H1 (cell line): ENCODE measurements around the gene NDUFA7. TPM values are rescaled to one million over a fixed set of nuclear protein-coding genes. Genes with fewer than 3 reads are reported as not detected.
A peak's percentile ranks its signal among the peaks of the same experiment; 100 is the strongest.

Experiments
- CTCF ChIA-PET: fragments of 300-600 bp; sonication (Branson Sonifier 250); formaldehyde crosslinking; loops from one replicate; lab custom pipeline; 2021; ENCODE audit not compliant: partially characterized antibody; lab: Charles Lee
- POLR2A ChIA-PET: fragments of 300-600 bp; sonication (Branson Sonifier 250); formaldehyde crosslinking; loops from one replicate; lab custom pipeline; 2021; ENCODE audit warnings: inconsistent platforms; ENCODE audit not compliant: partially characterized antibody; lab: Charles Lee
- DNase-seq, 2 experiments: peaks; one replicate each; pipeline versions ENCODE4 v3.0.0 to v3.0.0-alpha.2; 2010 to 2022; ENCODE audit warnings: low spot score in 2 of 2, low read depth in 1 of 2, mixed read lengths in 1 of 2
- FAIRE-seq: peaks from 2 replicates; lab custom pipeline; 2011; peaks lifted over from hg19 to GRCh38; lab: Jason Lieb, UNC
- H2AFZ ChIP-seq: 2 replicates; pipeline ENCODE4 v1.8.1; 2012; ENCODE audit warnings: low read length, inconsistent platforms
- H2AK5ac ChIP-seq: 2 replicates; pipeline ENCODE4 v1.6.1; 2013; ENCODE audit warnings: low read depth, low read length
- H2BK120ac ChIP-seq: replicated peaks from 2 replicates; pipeline ENCODE3; 2013; ENCODE audit warnings: low read depth, low read length, inconsistent platforms
- H2BK12ac ChIP-seq: 2 replicates; pipeline ENCODE4 v1.6.1; 2013; ENCODE audit warnings: low read depth, low read length
- H2BK15ac ChIP-seq: 2 replicates; pipeline ENCODE4 v1.6.1; 2013; ENCODE audit warnings: low read length
- H2BK20ac ChIP-seq: 2 replicates; pipeline ENCODE4 v1.6.1; 2013; ENCODE audit warnings: low read length
- H2BK5ac ChIP-seq: 2 replicates; pipeline ENCODE4 v1.6.1; 2013; ENCODE audit warnings: low read depth, low read length
- H3K14ac ChIP-seq: 2 replicates; pipeline ENCODE4 v1.6.1; 2013; ENCODE audit warnings: inconsistent platforms; ENCODE audit not compliant: insufficient read length
- H3K18ac ChIP-seq: 2 replicates; pipeline ENCODE4 v1.6.1; 2013; ENCODE audit warnings: low read length; ENCODE audit errors: extremely low read depth
- H3K23ac ChIP-seq: 2 replicates; pipeline ENCODE4 v1.6.1; 2013; ENCODE audit warnings: inconsistent platforms; ENCODE audit not compliant: insufficient read length
- H3K23me2 ChIP-seq: 2 replicates; pipeline ENCODE4 v1.6.1; 2013; ENCODE audit warnings: low read depth, low read length
- H3K27ac ChIP-seq: 2 replicates; pipeline ENCODE4 v1.6.1; 2011; ENCODE audit warnings: low read depth, low read length, inconsistent platforms
- H3K27me3 ChIP-seq, 4 experiments: replicated peaks in 1 of 4; 1 replicate in 1 of 4; 2 replicates in 3 of 4; pipeline versions ENCODE4 v1.6.1 to v1.8.1; 2011 to 2013; ENCODE audit warnings: low read length in 3 of 4, mild to moderate bottlenecking in 3 of 4, inconsistent platforms in 2 of 4, mixed read lengths in 2 of 4, moderate library complexity in 1 of 4; ENCODE audit not compliant: control insufficient read depth in 3 of 4, insufficient read depth in 3 of 4; ENCODE audit errors: extremely low read depth in 1 of 4
- H3K36me3 ChIP-seq, 4 experiments: 2 replicates each; pipeline versions ENCODE4 v1.6.1 to v1.8.1; 2011 to 2013; ENCODE audit warnings: mild to moderate bottlenecking in 4 of 4, low read length in 3 of 4, moderate library complexity in 2 of 4, control low read depth in 1 of 4, inconsistent platforms in 1 of 4; ENCODE audit not compliant: insufficient read depth in 4 of 4, control insufficient read depth in 2 of 4
- H3K4ac ChIP-seq: replicated peaks from 2 replicates; pipeline ENCODE3; 2013; ENCODE audit warnings: low read length, low read depth, mixed read lengths, inconsistent platforms; ENCODE audit not compliant: insufficient read length
- H3K4me1 ChIP-seq, 4 experiments: replicated peaks in 1 of 4; 1 replicate in 1 of 4; 2 replicates in 3 of 4; pipeline versions ENCODE4 v1.6.1 to v1.8.1; 2011 to 2013; ENCODE audit warnings: low read length in 3 of 4, inconsistent platforms in 2 of 4, mixed read lengths in 1 of 4; ENCODE audit not compliant: insufficient read depth in 4 of 4, control insufficient read depth in 3 of 4
- H3K4me2 ChIP-seq, 2 experiments: 2 replicates each; pipeline versions ENCODE4 v1.6.1 to v1.8.1; 2011 to 2013; ENCODE audit warnings: low read depth in 2 of 2, low read length in 2 of 2, control low read depth in 1 of 2, inconsistent platforms in 1 of 2, mild to moderate bottlenecking in 1 of 2; ENCODE audit not compliant: insufficient read depth in 1 of 2
- H3K4me3 ChIP-seq, 4 experiments: fragments of 200-600, 300-600 bp in 1 of 4; sonication (generic), shearing (Covaris generic), sonication (Bioruptor Twin) in 1 of 4; 2 replicates each; pipeline versions ENCODE4 v1.5.1 to v1.8.1; 2011 to 2016; ENCODE audit warnings: low read length in 4 of 4, low read depth in 3 of 4, control low read depth in 2 of 4, inconsistent platforms in 2 of 4, mild to moderate bottlenecking in 2 of 4, mixed read lengths in 1 of 4, moderate library complexity in 1 of 4; ENCODE audit not compliant: insufficient read depth in 2 of 4; ENCODE audit errors: extremely low read depth in 1 of 4
- H3K56ac ChIP-seq: replicated peaks from 2 replicates; pipeline ENCODE3; 2013; ENCODE audit warnings: low read depth, mild to moderate bottlenecking, mixed read lengths, low read length, inconsistent platforms; ENCODE audit not compliant: insufficient read length
- H3K79me1 ChIP-seq: 2 replicates; pipeline ENCODE4 v1.6.1; 2013; ENCODE audit warnings: low read depth, low read length, control low read depth
- H3K79me2 ChIP-seq, 2 experiments: 2 replicates each; pipeline versions ENCODE4 v1.6.1 to v1.8.1; 2012 to 2013; ENCODE audit warnings: low read length in 2 of 2, mild to moderate bottlenecking in 2 of 2, inconsistent platforms in 1 of 2; ENCODE audit not compliant: insufficient read depth in 2 of 2, control insufficient read depth in 1 of 2
- H3K9ac ChIP-seq, 4 experiments: replicated peaks in 1 of 4; 1 replicate in 1 of 4; 2 replicates in 3 of 4; pipeline versions ENCODE4 v1.6.1 to v1.8.1; 2011 to 2013; ENCODE audit warnings: low read depth in 3 of 4, low read length in 3 of 4, control low read depth in 2 of 4, mild to moderate bottlenecking in 2 of 4, moderate library complexity in 2 of 4, inconsistent platforms in 1 of 4; ENCODE audit errors: extremely low read depth in 1 of 4
- H3K9me3 ChIP-seq, 2 experiments: 2 replicates each; pipeline versions ENCODE4 v1.6.1 to v1.8.1; 2012 to 2013; ENCODE audit warnings: mild to moderate bottlenecking in 2 of 2, moderate library complexity in 2 of 2, control low read depth in 1 of 2, inconsistent platforms in 1 of 2, low read depth in 1 of 2, low read length in 1 of 2, mixed read lengths in 1 of 2; ENCODE audit not compliant: insufficient read depth in 2 of 2
- H4K20me1 ChIP-seq, 2 experiments: replicated peaks in 1 of 2; 2 replicates each; pipeline versions ENCODE3 to v1.8.1; 2011 to 2013; ENCODE audit warnings: inconsistent platforms in 2 of 2, low read length in 2 of 2, mild to moderate bottlenecking in 1 of 2; ENCODE audit not compliant: insufficient read depth in 2 of 2, control insufficient read depth in 1 of 2
- H4K5ac ChIP-seq: 2 replicates; pipeline ENCODE4 v1.6.1; 2013; ENCODE audit warnings: low read length, low read depth, mixed read lengths, inconsistent platforms; ENCODE audit not compliant: insufficient read length
- H4K8ac ChIP-seq: 2 replicates; pipeline ENCODE4 v1.8.0; 2013; ENCODE audit warnings: mild to moderate bottlenecking, moderate library complexity, low read length, inconsistent platforms; ENCODE audit not compliant: insufficient read depth; ENCODE audit errors: extremely low read depth
- H4K91ac ChIP-seq: replicated peaks from 2 replicates; pipeline ENCODE3; 2013; ENCODE audit warnings: low read length, mixed read lengths, inconsistent platforms; ENCODE audit not compliant: insufficient read length
- BCL11A ChIP-seq, 2 experiments: IDR thresholded peaks; one replicate each; pipeline ENCODE4 v1.6.1; 2011; ENCODE audit warnings: low read depth in 2 of 2, low read length in 2 of 2, mild to moderate bottlenecking in 2 of 2
- BRCA1 ChIP-seq: IDR thresholded peaks from 2 replicates; pipeline ENCODE4 v1.6.1; 2012; ENCODE audit warnings: low read depth, low read length, improper control_type of control experiment
- E2F6 ChIP-seq: IDR thresholded peaks from 2 replicates; pipeline ENCODE4 v1.6.1; 2012; ENCODE audit warnings: inconsistent platforms
- HDAC6 ChIP-seq: IDR thresholded peaks from one replicate; pipeline ENCODE4 v1.7.1; 2012; ENCODE audit warnings: low read depth, mild to moderate bottlenecking, inconsistent platforms, low read length, moderate library complexity
- KDM5A ChIP-seq: fragments of 200-600 bp; IDR thresholded peaks from 2 replicates; pipeline ENCODE4 v1.7.1; 2012; ENCODE audit warnings: mild to moderate bottlenecking, low read length, inconsistent platforms, mixed read lengths
- MAFK ChIP-seq: IDR thresholded peaks from 2 replicates; pipeline ENCODE4 v1.6.1; 2012; ENCODE audit warnings: low read depth, mild to moderate bottlenecking, improper control_type of control experiment, low read length
- POLR2AphosphoS5 ChIP-seq: IDR thresholded peaks from 2 replicates; pipeline ENCODE4 v1.6.1; 2011; ENCODE audit warnings: low read depth, low read length
- RNF2 ChIP-seq: fragments of 200-900, 300-1000 bp; sonication (generic); IDR thresholded peaks from 2 replicates; pipeline ENCODE4 v1.7.1; 2016; ENCODE audit warnings: borderline replicate concordance, low read depth, mild to moderate bottlenecking, antibody characterized with exemption, low read length; ENCODE audit not compliant: poor library complexity, severe bottlenecking; ENCODE audit errors: missing control alignments
- SIX5 ChIP-seq: IDR thresholded peaks from 2 replicates; pipeline ENCODE4 v1.6.1; 2011; ENCODE audit warnings: mild to moderate bottlenecking, low read depth, low read length
- TAF7 ChIP-seq: optimal IDR thresholded peaks from 2 replicates; pipeline ENCODE3; 2011; ENCODE audit warnings: low read depth, mild to moderate bottlenecking, inconsistent platforms, low read length, moderate library complexity, borderline replicate concordance
- ZNF274 ChIP-seq: IDR thresholded peaks from 2 replicates; pipeline ENCODE4 v1.7.0; 2012; ENCODE audit warnings: low read length, borderline replicate concordance; ENCODE audit errors: extremely low read depth
- WGBS, 2 experiments: shearing (Covaris generic) in 1 of 2; methylation state at CpG; one replicate each; pipeline versions ENCODE4 v1.1.6 to v1.1.7; 2013 to 2015; ENCODE audit warnings: low lambda C conversion rate in 2 of 2, mixed read lengths in 2 of 2, inconsistent platforms in 1 of 2, low coverage in 1 of 2, missing lambda C conversion rate in 1 of 2; ENCODE audit not compliant: insufficient replicate concordance in 2 of 2, insufficient coverage in 1 of 2, insufficient read length in 1 of 2; ENCODE audit errors: extremely low coverage in 1 of 2, missing lambda C conversion rate in 1 of 2; 5-methylcytosine and 5-hydroxymethylcytosine counted together
- polyA plus RNA-seq, 7 experiments: library from polyadenylated mRNA; depleted of rRNA in 3 of 7; stranded (reverse) in 5 of 7; unstranded in 2 of 7; fragments of >200 nt in 5 of 7; fragments of 200-250 nt in 2 of 7; gene quantifications; 1 replicate in 5 of 7; 2 replicates in 1 of 7; 4 replicates in 1 of 7; pipeline versions ENCODE4 v1.2.1 to v1.2.3, GENCODE V29; 2011 to 2013; ENCODE audit warnings: missing spikeins in 2 of 7, mixed read lengths in 2 of 7
- total RNA-seq: library from RNA; stranded (reverse); fragmentation: NEBNext Ultra II Directional; extraction: Animal tissue kit (Norgen Biotek cat#: 25700); gene quantifications from 2 replicates; pipeline ENCODE4 v1.2.1, GENCODE V29; 2021

The NDUFA7 gene
- total and polyA plus RNA-seq, 2 of the 8 experiments (the other 6 are each of a cell fraction or from before 2014, with no cell fraction given): 54.4 to 286 TPM

DNA sequence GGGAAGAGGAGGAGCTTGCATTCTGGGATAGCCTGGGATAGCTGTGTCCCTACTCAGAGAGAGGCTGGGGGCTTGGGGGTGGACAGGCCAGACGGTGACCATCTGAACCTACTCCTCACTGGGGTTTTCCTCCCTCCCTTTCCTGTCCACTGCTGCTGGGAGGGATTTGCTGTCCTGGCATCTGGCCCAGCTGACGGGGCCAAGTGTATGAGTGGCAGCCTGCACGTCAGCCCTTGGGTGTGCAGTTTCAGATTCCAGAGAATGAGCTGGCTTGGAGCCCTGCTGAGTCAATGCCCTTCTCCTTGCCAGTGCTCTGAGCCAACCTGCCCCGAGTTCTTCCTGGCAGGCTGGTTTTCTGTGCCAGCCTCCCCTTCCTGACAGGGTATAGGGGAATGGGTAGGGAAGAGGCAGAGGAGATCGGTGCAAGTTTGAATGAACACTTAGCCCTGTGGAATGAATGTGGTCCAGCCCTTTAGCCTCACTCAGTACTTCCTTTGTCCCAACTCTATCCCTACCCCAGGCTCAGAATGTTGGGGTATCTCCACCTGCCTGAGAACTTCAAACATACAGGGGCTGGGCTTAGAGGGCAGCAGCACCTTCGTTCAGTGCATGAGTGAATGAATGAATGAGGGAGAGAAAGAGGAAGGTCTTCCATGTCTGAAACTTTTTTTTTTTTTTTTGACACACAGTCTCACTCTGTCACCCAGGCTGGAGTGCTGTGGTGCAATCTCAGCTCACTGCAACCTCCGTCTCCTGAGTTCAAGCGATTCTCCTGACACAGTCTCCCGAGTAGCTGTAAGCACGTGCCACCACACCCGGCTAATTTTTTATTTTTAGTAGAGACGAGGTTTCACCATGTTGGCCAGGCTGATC lies 41.0 kb upstream of the NDUFA7 start:
- Histone ChIP-seq H2AK5ac (no peak overlapping the region), H2BK5ac (no peak overlapping the region), H4K91ac (no peak overlapping the region), H3K9me3 (no peaks in the 10 kb centered on the region), H3K4me3 (no peak overlapping the region), H3K23me2 (peaks cover 17% of the 10 kb centered on the region; the same call in 1 of the 2 replicates), H2BK12ac (no peak overlapping the region), H3K4me1 (peaks cover 0 to 12% (median 6%) of the 10 kb centered on the region in 4 experiments; a peak in 6 of 7 replicates), H3K4ac (no peak overlapping the region), H3K9ac (no peak overlapping the region), H3K27me3 (peaks cover 0 to 26% (median 18%) of the 10 kb centered on the region in 4 experiments; a peak in 6 of 7 replicates), H4K8ac (no peak overlapping the region; the same call in 1 of the 2 replicates), H3K36me3 (no peaks in the 10 kb centered on the region), H3K14ac (no peak overlapping the region), H3K79me2 (no peaks in the 10 kb centered on the region), H3K18ac (no peak overlapping the region), H4K20me1 (no peaks in the 10 kb centered on the region), H3K27ac (no peak overlapping the region), H4K5ac (no peak overlapping the region), H3K23ac (no peak overlapping the region), H3K79me1 (no peaks in the 10 kb centered on the region; the same call in 1 of the 2 replicates), H2BK120ac (no peak overlapping the region), H3K4me2 (peak overlapping the region in 1 of 2 experiments; percentile 96; a peak in 1 of 4 replicates), H2BK20ac (no peak overlapping the region), H2AFZ (no peak overlapping the region), H2BK15ac (no peak overlapping the region), H3K56ac (no peak overlapping the region)
- ChIA-PET POLR2A (interaction anchor here (0.9 to 2.3 kb wide), 7 partner anchors 8 to 35 kb away, joined by 3 to 11 read pairs (median 4); no protein-coding TSS in a partner anchor), CTCF (interaction anchor here (0.5 to 5.6 kb wide), 14 partner anchors 8 to 216 kb away, joined by 3 to 57 read pairs (median 4); no protein-coding TSS in a partner anchor)
- 84% methylated on average over 11 of the region's 12 CpGs; no CpG with 5 or more reads in 1 of the 2 experiments for WGBS, 2 experiments
- FAIRE-seq (no peak), DNase-seq (no peak)
- TF ChIP-seq HDAC6: no peak
- no peak for TF ChIP-seq MAFK
- no peak for TF ChIP-seq ZNF274
- no peak for TF ChIP-seq RNF2
- no peak for TF ChIP-seq KDM5A
- TF ChIP-seq BCL11A (IDR thresholded peaks at IDR 0.05; ENCODE audit: low read depth in 2 of 2, low read length in 2 of 2): no peak
- no peak for TF ChIP-seq SIX5
- TF ChIP-seq POLR2AphosphoS5: no peak
- TF ChIP-seq BRCA1: no peak
- TF ChIP-seq TAF7: no peak
- TF ChIP-seq E2F6: no peak
